T follicular helper cell (primary cell): ENCODE results near the gene TMED5.
"Not testable (repeated sequence)": the region's sequence is repeated elsewhere in the genome, so short reads cannot be mapped to it uniquely, and the experiment has no call there.

Experiments used
- DNase-seq: peaks from one replicate; pipeline ENCODE4 v3.0.0-alpha.2; 2020; ENCODE audit warnings: low read depth

Gene TMED5

DNA sequence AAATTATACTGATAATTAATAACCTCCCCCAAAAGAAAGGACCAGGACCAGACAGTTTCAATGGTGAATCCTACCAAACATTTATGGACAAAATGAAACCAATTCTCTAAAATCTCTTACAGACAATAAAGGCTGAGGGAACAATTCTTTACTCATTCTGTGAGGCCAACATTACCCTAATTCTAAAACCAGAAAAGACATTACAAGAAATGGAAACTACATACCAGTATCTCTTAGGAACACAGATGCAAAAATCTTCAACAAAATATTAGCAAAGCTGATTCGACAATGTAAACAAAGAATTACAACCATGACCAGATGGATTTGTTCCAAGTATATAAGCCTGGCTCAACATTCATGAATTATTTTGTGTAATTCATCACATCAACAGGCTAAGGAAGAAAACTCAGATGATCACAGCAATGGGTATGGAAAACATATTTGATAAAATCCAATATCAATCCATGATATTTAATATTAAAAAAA lies 8.6 kb downstream of the TMED5 start:
- no peak for DNase-seq

DNA sequence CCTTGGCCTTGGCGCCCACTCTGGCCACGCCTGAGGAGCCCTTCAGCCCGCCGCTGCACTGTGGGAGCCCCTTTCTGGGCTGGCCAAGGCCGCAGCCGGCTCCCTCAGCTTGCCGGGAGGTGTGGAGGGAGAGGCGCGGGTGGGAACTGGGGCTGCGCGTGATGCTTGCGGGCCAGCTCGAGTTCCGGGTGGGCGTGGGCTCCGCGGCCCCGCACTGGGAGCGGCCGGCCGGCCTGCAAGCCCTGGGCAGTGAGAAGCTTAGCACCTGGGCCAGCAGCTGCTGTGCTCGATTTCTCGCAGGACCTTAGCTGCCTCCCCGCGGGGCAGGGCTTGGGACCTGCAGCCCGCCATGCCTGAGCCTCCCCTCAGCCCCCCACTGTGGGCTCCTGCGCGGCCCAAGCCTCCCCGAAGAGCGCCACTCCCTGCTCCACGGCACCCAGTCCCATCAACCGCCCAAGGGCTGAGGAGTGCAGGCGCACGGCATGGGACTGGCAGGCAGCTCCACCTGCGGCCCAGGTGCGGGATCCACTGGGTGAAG lies 10.0 kb downstream of the TMED5 start:
- not testable (repeated sequence) for DNase-seq

DNA sequence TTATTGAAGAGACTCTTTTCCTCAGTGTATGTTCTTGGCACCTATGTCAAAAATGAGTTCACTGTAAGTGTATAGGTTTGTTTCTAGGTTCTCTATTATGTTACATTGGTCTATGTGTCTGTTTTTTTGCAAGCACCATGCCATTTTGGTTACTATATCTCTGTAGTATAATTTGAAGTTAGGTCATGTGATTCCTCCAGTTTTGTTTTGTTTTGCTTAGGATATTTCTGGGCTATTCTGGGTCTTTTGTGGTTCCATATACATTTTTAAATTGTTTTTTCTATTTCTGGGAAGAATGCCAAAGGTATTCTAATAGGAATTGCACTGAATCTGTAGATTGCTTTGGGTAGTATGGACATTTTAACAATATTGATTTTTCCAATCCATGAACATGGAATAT lies 13.2 kb downstream of the TMED5 start:
- DNase-seq: no peak

DNA sequence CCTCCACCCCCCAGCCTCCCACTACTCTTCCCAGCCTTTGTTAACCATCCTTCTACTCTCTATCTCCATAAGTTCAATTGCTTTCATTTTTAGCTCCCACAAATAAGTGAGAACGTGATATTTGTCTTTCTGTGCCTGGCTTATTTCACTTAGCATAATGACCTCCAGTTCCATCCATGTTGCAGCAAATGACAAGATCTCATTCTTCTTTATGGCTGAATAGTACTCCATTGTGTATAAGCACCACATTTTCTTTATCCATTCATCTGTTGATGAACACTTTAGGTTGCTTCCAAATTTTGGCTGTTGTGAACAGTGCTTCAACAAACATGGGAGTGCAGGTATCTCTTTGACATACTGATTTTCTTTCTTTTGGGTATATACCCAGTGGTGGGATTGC lies 14.3 kb downstream of the TMED5 start:
- not testable (repeated sequence) for DNase-seq

- DNase-seq: no peak
These were observed 15.4 kb downstream of the TMED5 start for GRCh38 chr1:93164816-93165215.

DNA sequence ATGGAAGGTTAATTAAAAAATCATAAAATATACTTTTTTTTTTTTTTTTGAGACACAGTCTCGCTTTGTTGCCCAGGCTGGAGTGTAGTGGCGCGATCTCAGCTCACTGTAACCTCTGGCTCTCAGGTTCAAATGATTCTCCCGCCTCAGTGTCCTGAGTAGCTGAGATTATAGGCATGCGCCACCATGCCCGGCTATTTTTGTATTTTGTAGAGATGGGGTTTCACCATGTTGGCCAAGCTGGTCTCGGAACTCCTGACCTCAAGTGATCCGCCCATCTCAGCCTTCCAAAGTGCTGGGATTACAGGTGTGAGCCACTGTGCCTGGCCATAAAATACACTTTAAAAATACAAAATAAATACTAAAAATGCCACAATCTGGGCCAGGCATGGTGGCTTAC lies 16.9 kb downstream of the TMED5 start:
- DNase-seq: not testable (repeated sequence)

GRCh38 chr1:93159337-93159736 lies 20.9 kb downstream of the TMED5 start:
- DNase-seq: no peak

GRCh38 chr1:93155335-93155734 lies 24.9 kb downstream of the TMED5 start:
- no peak for DNase-seq

DNA sequence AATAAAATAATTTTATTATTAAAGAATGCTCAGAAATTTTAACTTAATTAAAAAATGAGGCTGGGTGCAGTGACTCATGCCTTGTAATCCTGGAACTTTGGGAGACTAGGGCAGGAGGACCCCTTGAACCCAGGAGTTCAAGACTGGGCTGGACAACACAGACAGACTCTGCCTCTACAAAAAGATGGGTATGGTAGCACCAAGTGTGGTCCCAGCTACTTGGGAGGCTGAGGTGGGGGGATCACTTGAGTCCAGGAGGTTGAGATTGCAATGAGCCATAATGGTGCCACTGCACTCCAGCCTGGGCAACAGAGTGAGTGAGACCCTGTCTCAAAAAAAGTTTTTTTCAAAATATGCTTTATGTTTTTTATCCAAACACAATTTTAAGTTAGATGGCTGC lies 25.3 kb downstream of the TMED5 start:
- DNase-seq: no peak

- DNase-seq: no peak
These were observed 27.4 kb downstream of the TMED5 start for GRCh38 chr1:93152835-93153234.

DNA sequence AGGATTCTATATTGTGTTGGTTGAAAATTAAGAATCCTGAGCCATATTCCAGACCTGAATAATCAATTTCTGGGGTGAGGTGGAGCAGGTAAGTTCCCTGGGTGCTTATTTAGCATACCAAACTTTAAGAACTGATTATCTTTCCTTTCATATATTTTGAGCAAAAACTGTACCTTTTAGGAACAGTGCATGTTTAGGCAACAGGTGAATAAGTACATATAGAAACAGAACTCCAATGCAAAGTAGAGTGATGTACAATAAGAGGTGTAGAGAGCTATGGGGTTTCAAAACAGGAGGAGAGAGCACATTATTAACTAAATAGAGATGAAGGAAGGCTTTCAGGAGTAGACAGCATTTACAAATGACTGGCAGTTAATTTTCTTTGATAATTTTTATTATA lies 28.7 kb downstream of the TMED5 start:
- no peak for DNase-seq

DNA sequence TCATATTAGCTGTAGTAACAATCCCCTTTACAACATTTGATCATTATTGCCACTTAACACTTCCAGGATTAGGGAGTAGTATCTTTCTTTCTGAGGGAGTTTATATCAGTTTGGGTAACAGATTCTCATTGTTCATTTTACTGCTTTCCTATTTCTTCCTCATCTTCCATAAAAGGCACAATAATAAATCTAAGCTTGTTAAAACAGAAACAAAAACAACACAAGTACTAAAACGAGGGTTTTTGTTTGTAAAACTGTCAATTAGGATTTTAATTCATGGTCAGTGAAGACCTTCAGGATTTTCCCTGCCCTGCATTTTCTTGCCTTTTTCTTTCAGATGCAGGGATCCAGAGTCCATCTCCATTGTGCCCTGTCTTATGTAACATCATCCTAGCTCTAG lies 29.5 kb downstream of the TMED5 start:
- DNase-seq: no peak

- no peak for DNase-seq
These were observed 32.2 kb downstream of the TMED5 start for GRCh38 chr1:93148001-93148400.

- DNase-seq: no peak
These were observed 36.4 kb downstream of the TMED5 start for GRCh38 chr1:93143769-93144168.

DNA sequence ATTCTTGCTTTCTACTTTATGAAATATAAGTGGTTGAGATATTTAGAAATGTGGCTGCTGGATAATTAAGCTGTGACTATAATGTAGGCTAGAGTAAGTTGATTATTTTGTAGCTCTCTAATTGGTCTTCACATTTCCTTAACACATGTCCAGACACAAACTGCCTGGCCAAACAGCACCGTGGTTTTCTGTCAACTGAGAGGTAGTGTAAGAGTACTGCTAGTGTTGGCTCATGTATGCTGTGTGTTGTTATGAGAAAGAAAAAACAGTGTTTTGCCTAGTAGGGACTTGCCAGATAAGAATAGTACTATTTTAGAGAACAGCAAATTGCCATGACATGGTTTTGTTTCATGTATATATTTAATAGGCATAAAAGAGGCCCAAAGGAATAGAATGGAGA lies 37.1 kb downstream of the TMED5 start:
- DNase-seq: no peak

- no peak for DNase-seq
These were observed 38.1 kb downstream of the TMED5 start for GRCh38 chr1:93142161-93142560.

DNA sequence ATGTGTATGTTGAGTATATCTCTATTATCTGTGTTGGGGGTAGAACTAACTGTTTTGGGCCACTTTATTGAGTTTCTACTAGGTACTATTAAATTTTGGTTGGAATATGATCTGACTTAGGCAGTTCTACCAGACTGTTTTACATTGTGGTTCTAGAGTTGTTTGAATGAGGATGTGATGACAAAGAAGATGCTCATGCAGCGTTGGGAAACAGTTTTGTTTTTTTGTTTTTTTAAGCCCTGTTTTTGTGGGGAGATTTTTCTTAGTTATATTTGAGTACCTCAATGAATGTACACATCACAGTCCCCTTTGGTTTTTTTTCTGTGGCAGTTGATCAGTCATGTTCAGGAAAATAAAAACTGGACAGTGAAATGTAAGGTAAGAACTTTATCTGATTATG lies 40.1 kb downstream of the TMED5 start:
- no peak for DNase-seq

DNA sequence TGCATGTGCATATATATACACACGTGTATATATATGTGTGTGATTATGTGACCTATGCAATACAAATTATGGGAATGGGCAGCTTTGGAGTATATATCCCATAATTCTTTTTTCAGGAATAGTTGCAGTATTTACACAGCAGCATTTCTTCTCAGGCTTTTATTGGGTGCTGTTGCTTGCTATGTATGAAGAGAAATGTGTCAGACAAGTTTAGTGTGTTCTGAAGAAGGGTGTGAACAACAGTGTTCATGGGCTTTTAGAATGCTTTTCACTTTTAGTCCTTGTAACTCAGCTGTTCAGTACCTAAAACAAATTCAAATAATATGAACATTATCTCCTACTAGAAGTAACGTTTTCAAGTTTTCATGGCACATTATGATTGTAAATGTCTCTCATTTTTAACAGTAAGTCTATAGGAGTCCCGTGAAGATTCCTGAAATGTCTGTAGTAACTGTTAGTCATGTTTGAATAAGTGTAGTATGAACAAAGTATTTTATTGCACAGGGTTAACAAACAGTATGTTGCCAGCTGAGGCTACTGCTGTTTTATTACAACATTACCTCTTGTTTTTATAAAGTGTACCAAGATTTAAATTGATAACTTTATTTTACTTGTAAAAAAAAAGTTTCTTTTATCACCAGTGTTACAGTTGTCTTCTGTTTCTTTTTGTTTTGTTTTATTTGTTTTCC lies 42.5 kb downstream of the TMED5 start:
- DNase-seq: no peak

DNA sequence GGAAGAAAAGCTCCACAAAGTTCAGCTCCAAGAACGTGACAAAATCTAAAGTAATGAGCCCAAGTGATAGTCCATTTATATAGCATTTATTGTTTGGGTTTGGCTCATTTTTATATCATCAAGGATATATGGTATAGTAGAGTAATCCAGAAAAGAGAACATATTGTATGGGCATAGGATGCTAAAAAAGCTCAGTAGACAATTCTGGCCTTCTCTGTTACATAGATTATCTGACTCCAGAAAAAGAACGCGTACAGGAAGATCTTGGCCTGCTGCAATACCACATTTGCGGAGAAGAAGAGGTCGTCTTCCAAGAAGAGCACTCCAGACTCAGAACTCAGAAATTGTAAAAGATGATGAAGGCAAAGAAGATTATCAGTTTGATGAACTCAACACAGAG lies 43.8 kb downstream of the TMED5 start:
- no peak for DNase-seq

DNA sequence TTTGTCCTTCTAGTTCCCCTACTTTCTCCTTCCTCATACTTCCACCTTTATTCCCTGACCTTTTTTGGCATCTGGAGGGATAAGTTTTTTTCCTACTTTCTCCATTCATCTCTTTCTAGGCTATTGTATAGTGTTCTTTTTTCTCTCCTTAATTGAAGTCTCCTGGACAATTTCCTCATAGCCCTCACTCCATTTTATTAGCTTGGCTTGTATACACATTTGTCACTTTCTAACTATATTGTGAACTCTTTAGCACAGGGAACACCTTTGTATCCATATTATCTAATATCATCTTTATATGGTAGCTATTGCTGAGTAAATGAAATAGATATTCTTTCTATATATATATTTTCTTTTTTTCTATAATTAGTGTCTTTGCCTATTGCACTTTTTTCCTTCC lies 47.6 kb downstream of the TMED5 start:
- DNase-seq: no peak

- DNase-seq: no peak
These were observed 50.6 kb downstream of the TMED5 start for GRCh38 chr1:93129507-93130099.

DNA sequence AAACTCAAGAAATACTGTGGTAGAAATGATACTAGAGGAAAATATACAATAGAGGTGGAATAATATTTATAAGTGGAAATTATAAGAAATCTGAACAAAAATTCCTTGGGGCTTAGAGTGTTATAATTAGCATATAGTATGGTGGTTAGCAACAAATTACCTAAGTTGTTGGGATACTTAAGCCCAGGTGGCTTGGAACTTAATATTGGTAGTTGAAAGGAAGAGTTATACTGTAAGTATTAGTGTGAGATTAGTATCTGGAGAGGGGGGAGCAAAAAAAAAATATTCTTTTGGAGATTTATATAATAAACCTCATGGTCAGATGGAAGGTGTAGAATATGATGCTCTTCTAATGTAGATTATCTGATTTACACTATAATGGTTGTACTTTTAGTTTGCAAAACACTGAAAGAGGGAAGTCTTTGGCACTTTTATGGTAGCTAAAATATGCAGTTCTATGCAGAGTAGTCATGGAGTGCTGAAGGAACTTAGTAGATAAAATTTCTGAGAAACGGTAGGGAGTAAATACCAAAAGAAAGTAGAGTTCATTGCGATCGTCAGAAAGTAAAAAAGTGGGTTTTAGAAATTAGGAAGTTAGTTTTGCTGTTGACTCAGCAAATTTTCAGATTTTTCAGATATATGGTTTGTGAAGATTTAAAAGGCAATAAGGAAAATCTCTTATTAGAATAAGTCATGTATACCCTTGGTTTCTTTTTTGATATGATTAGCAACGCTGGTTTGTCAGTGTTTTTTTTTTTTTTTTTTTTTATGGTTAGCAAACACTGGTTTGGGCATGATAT lies 55.5 kb downstream of the TMED5 start:
- no peak for DNase-seq
